ENCODE results near the gene TMCO4. TPM values are rescaled to one million over a fixed set of nuclear protein-coding genes. Genes with fewer than 3 reads are reported as not detected.

The TMCO4 gene
- total and polyA plus RNA-seq, 2 of the 8 experiments (the other 6 are each of a cell fraction or from before 2014, with no cell fraction given), result 3.0 to 3.1 TPM

- H3K14ac ChIP-seq (ENCODE audit: insufficient read length), result no peak overlapping the region
- no peak overlapping the region for H2AK5ac ChIP-seq (ENCODE audit: low read depth, low read length)
- CTCF ChIA-PET (ENCODE audit: partially characterized antibody), result interaction anchor here (1.1 to 2.7 kb wide), 7 partner anchors 10 to 29 kb away, joined by 3 to 19 read pairs (median 4); no protein-coding TSS in a partner anchor
- H3K36me3 ChIP-seq (ENCODE audit: control insufficient read depth in 2 of 4, insufficient read depth in 4 of 4, low read length in 3 of 4), result no peaks in the 10 kb centered on the region
- no peak overlapping the region for H3K4me3 ChIP-seq (ENCODE audit: extremely low read depth in 1 of 4, insufficient read depth in 2 of 4, low read depth in 3 of 4, low read length in 4 of 4)
- no peak overlapping the region; the same call in 1 of the 2 replicates for H4K8ac ChIP-seq (ENCODE audit: extremely low read depth, insufficient read depth, low read length)
- H3K9ac ChIP-seq (replicated peaks in 1 of 4; ENCODE audit: extremely low read depth in 1 of 4, low read depth in 3 of 4, low read length in 3 of 4), result no peak overlapping the region
- no peak overlapping the region for H3K27ac ChIP-seq (ENCODE audit: low read depth, low read length)
- H3K9me3 ChIP-seq (ENCODE audit: insufficient read depth in 2 of 2, low read depth in 1 of 2, low read length in 1 of 2), result no peaks in the 10 kb centered on the region
- no peak overlapping the region for H3K4me2 ChIP-seq (ENCODE audit: insufficient read depth in 1 of 2, low read depth in 2 of 2, low read length in 2 of 2)
- TF ChIP-seq TAF7 (optimal IDR thresholded peaks at IDR 0.05; ENCODE audit: borderline replicate concordance, low read depth, low read length), result no peak
- TF ChIP-seq CTCF (IDR thresholded peaks at IDR 0.05; ENCODE audit: control extremely low read depth in 1 of 3, insufficient read depth in 1 of 3, low read depth in 1 of 3, low read length in 3 of 3), result peak in 2 of 3 experiments; percentile 20 to 28; a peak in 2 of 4 replicates
- H4K91ac ChIP-seq (replicated peaks; ENCODE audit: insufficient read length, low read length), result no peak overlapping the region
- H2BK12ac ChIP-seq (ENCODE audit: low read depth, low read length), result peak overlapping the region; percentile 17; the same call in 1 of the 2 replicates
- FAIRE-seq, result no peak
- no peak overlapping the region for H3K18ac ChIP-seq (ENCODE audit: extremely low read depth, low read length)
- H2BK20ac ChIP-seq (ENCODE audit: low read length), result no peak overlapping the region
- H4K20me1 ChIP-seq (replicated peaks in 1 of 2; ENCODE audit: control insufficient read depth in 1 of 2, insufficient read depth in 2 of 2, low read length in 2 of 2), result no peaks in the 10 kb centered on the region
- H3K23me2 ChIP-seq (ENCODE audit: low read depth, low read length), result no peaks in the 10 kb centered on the region
- H3K79me2 ChIP-seq (ENCODE audit: control insufficient read depth in 1 of 2, insufficient read depth in 2 of 2, low read length in 2 of 2), result no peaks in the 10 kb centered on the region
- no peak overlapping the region for H2BK120ac ChIP-seq (replicated peaks; ENCODE audit: low read depth, low read length)
- H3K23ac ChIP-seq (ENCODE audit: insufficient read length), result no peak overlapping the region
- H3K79me1 ChIP-seq (ENCODE audit: low read depth, low read length), result no peaks in the 10 kb centered on the region
- WGBS, 2 experiments (ENCODE audit: extremely low coverage in 1 of 2, insufficient coverage in 1 of 2, insufficient read length in 1 of 2, insufficient replicate concordance in 2 of 2, low coverage in 1 of 2, low lambda C conversion rate in 2 of 2, missing lambda C conversion rate in 1 of 2), result 70% methylated on average over 7 of the region's 7 CpGs; no CpG with 5 or more reads in 1 of the 2 experiments
- H2BK15ac ChIP-seq (ENCODE audit: low read length), result no peak overlapping the region
- H3K4ac ChIP-seq (replicated peaks; ENCODE audit: insufficient read length, low read depth, low read length), result peak overlapping the region; percentile 20
- no peak overlapping the region for H2AFZ ChIP-seq (ENCODE audit: low read length)
- H2BK5ac ChIP-seq (ENCODE audit: low read depth, low read length), result no peak overlapping the region
- DNase-seq (ENCODE audit: low read depth in 1 of 2, low spot score in 2 of 2), result no peak
- no peaks in the 10 kb centered on the region for H3K27me3 ChIP-seq (replicated peaks in 1 of 4; ENCODE audit: control insufficient read depth in 3 of 4, extremely low read depth in 1 of 4, insufficient read depth in 3 of 4, low read length in 3 of 4)
- no peak overlapping the region for H3K56ac ChIP-seq (replicated peaks; ENCODE audit: insufficient read length, low read depth, low read length)
- no peak overlapping the region for H4K5ac ChIP-seq (ENCODE audit: insufficient read length, low read depth, low read length)
- POLR2A ChIA-PET (ENCODE audit: partially characterized antibody), result no interaction called here
- H3K4me1 ChIP-seq (replicated peaks in 1 of 4; ENCODE audit: control insufficient read depth in 3 of 4, insufficient read depth in 4 of 4, low read length in 3 of 4), result peaks cover 3 to 13% (median 10%) of the 10 kb centered on the region in 4 experiments
Observed at GRCh38 chr1:19690342-19690741, 109.4 kb downstream of the TMCO4 start.

Data from H1 (cell line).